DOHH2 (cell line): Measurements from ENCODE around the gene ZFYVE9.

ENCODE experiments used
- H3F3A ChIP-seq: fragments of 200-600 bp; sonication (generic), shearing (Covaris generic); 2 replicates; pipeline ENCODE4 v1.6.0; 2016; ENCODE audit warnings: antibody characterized with exemption, mild to moderate bottlenecking; ENCODE audit not compliant: control insufficient read depth, insufficient read depth
- H3K27ac ChIP-seq: fragments of 200-600 bp; sonication (generic); 2 replicates; pipeline ENCODE4 v1.5.1; 2014; ENCODE audit warnings: low read depth, mild to moderate bottlenecking, low read length, moderate library complexity
- H3K27me3 ChIP-seq: fragments of 200-600 bp; sonication (generic); 2 replicates; pipeline ENCODE4 v1.6.1; 2014; ENCODE audit warnings: mild to moderate bottlenecking, low read length, mixed read lengths; ENCODE audit not compliant: control insufficient read depth
- H3K36me3 ChIP-seq: fragments of 200-600 bp; sonication (generic); 2 replicates; pipeline ENCODE4 v1.6.1; 2014; ENCODE audit warnings: mild to moderate bottlenecking, low read length, moderate library complexity, mixed read lengths; ENCODE audit not compliant: control insufficient read depth
- H3K4me1 ChIP-seq: fragments of 200-600 bp; sonication (generic); 2 replicates; pipeline ENCODE4 v1.6.1; 2014; ENCODE audit warnings: mild to moderate bottlenecking, low read length, mixed read lengths; ENCODE audit not compliant: control insufficient read depth
- H3K4me2 ChIP-seq: fragments of 200-600 bp; sonication (generic); 2 replicates; pipeline ENCODE4 v1.6.0; 2014; ENCODE audit warnings: mild to moderate bottlenecking, low read length, moderate library complexity
- H3K4me3 ChIP-seq: fragments of 200-600 bp; sonication (generic); 2 replicates; pipeline ENCODE4 v1.5.1; 2014; ENCODE audit warnings: mild to moderate bottlenecking, low read length, mixed read lengths
- H3K79me2 ChIP-seq: fragments of 200-600 bp; sonication (generic); 2 replicates; pipeline ENCODE4 v1.6.1; 2014; ENCODE audit warnings: mild to moderate bottlenecking, low read length, mixed read lengths; ENCODE audit not compliant: control insufficient read depth
- H3K9me2 ChIP-seq: fragments of 200-600 bp; sonication (generic); replicated peaks from 2 replicates; pipeline ENCODE4 v1.6.1; 2014; ENCODE audit warnings: mild to moderate bottlenecking, low read length, mixed read lengths; ENCODE audit not compliant: control insufficient read depth
- H3K9me3 ChIP-seq: fragments of 200-600 bp; sonication (generic); 2 replicates; pipeline ENCODE4 v1.6.1; 2014; ENCODE audit warnings: antibody characterized with exemption, low read length, mixed read lengths; ENCODE audit not compliant: control insufficient read depth, insufficient read depth
- H4K20me1 ChIP-seq: fragments of 200-600 bp; sonication (generic); 2 replicates; pipeline ENCODE4 v1.6.0; 2014; ENCODE audit warnings: low read depth, mild to moderate bottlenecking, antibody characterized with exemption, low read length, moderate library complexity; ENCODE audit not compliant: control insufficient read depth, insufficient read depth
- CTCF ChIP-seq: fragments of 200-600 bp; sonication (generic); IDR thresholded peaks from one replicate; pipeline ENCODE4 v1.5.1; 2014; ENCODE audit warnings: antibody characterized with exemption, mild to moderate bottlenecking, low read depth, low read length; ENCODE audit not compliant: poor library complexity, severe bottlenecking
- EZH2phosphoT487 ChIP-seq: fragments of 200-600 bp; sonication (generic); IDR thresholded peaks from 2 replicates; pipeline ENCODE4 v1.6.1; 2017; ENCODE audit warnings: borderline replicate concordance, mild to moderate bottlenecking, antibody characterized with exemption, low read length, moderate library complexity, mixed read lengths

Gene ZFYVE9

GRCh38 chr1:52348704-52349300, 206.9 kb downstream of the ZFYVE9 start:
- no peaks in the 10 kb centered on the region for H3K9me2 ChIP-seq
- H4K20me1 ChIP-seq: no peaks in the 10 kb centered on the region
- TF ChIP-seq CTCF (no peak), EZH2phosphoT487 (no peak)
- H3F3A ChIP-seq: 0 out of 2 replicates have a peak, but pooled peaks cover 2% of the 10 kb centered on the region
- no peaks in the 10 kb centered on the region for H3K9me3 ChIP-seq
- H3K27me3 ChIP-seq: no peaks in the 10 kb centered on the region
- no peak overlapping the region for H3K4me3 ChIP-seq
- H3K4me1 ChIP-seq: no peaks in the 10 kb centered on the region
- H3K36me3 ChIP-seq: peaks cover 15% of the 10 kb centered on the region
- H3K27ac ChIP-seq: no peak overlapping the region
- no peaks in the 10 kb centered on the region for H3K79me2 ChIP-seq
- H3K4me2 ChIP-seq: no peak overlapping the region

- H3K9me2 ChIP-seq: no peaks in the 10 kb centered on the region
- H3F3A ChIP-seq: 0 out of 2 replicates have a peak, but pooled peaks cover 2% of the 10 kb centered on the region
- H3K36me3 ChIP-seq: peaks cover 53% of the 10 kb centered on the region
- H3K4me3 ChIP-seq: no peak overlapping the region
- no peak overlapping the region for H3K4me2 ChIP-seq
- H3K9me3 ChIP-seq: no peaks in the 10 kb centered on the region
- no peaks in the 10 kb centered on the region for H3K79me2 ChIP-seq
- TF ChIP-seq EZH2phosphoT487 (no peak), CTCF (no peak)
- H3K27me3 ChIP-seq: no peaks in the 10 kb centered on the region
- no peaks in the 10 kb centered on the region for H3K4me1 ChIP-seq
- H3K27ac ChIP-seq: no peak overlapping the region
- H4K20me1 ChIP-seq: no peaks in the 10 kb centered on the region
These were observed 210.8 kb downstream of the ZFYVE9 start for GRCh38 chr1:52352690-52353089.

- no peaks in the 10 kb centered on the region for H3K4me1 ChIP-seq
- H3K9me3 ChIP-seq: no peaks in the 10 kb centered on the region
- no peaks in the 10 kb centered on the region for H3K9me2 ChIP-seq
- H3K27me3 ChIP-seq: no peaks in the 10 kb centered on the region
- no peak overlapping the region for H3K4me2 ChIP-seq
- TF ChIP-seq EZH2phosphoT487: no peak
- TF ChIP-seq CTCF: no peak
- no peaks in the 10 kb centered on the region for H3F3A ChIP-seq
- H3K79me2 ChIP-seq: no peaks in the 10 kb centered on the region
- H4K20me1 ChIP-seq: no peaks in the 10 kb centered on the region
- no peak overlapping the region for H3K27ac ChIP-seq
- H3K36me3 ChIP-seq: peaks cover 80% of the 10 kb centered on the region
- H3K4me3 ChIP-seq: no peak overlapping the region
These were observed 213.5 kb downstream of the ZFYVE9 start for GRCh38 chr1:52355436-52355835.
